GM10266 (cell line): ENCODE measurements around the gene SNAI1.
"Not testable (repeated sequence)": the region's sequence is repeated elsewhere in the genome, so short reads cannot be mapped to it uniquely, and the experiment has no call there.

Experiments used
- DNase-seq: peaks from one replicate; pipeline ENCODE4 v3.0.0; 2012; ENCODE audit errors: extremely low spot score
- TF ChIP-seq, protein P1 (sequence below): IDR thresholded peaks from 2 replicates; pipeline ENCODE4 v1.5.1; 2012; ENCODE audit warnings: mild to moderate bottlenecking, low read depth; ENCODE audit not compliant: control insufficient read depth, insufficient read depth; ENCODE audit errors: missing control alignments

SNAI1 gene

DNA sequence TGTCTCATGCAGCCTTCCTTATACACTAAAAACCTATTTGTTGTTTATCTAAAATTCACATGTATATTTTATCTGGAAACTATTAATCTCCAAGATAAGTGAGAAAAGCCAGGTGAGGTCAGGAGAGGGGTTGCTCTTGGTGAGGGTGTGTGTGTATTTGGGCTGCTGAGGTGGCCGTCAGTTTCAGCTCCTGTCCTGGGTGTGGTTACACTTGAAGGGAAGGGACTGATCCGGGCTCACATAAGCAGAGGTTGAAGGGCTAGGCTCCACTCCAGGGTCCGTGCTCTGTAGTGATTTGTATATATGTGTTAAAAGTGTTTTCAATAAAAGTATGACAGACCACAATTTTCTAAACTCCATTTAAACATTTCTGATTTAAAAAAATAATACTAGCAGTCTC lies 13.5 kb upstream of the SNAI1 start:
- DNase-seq: no peak
- TF ChIP-seq, protein P1, sequence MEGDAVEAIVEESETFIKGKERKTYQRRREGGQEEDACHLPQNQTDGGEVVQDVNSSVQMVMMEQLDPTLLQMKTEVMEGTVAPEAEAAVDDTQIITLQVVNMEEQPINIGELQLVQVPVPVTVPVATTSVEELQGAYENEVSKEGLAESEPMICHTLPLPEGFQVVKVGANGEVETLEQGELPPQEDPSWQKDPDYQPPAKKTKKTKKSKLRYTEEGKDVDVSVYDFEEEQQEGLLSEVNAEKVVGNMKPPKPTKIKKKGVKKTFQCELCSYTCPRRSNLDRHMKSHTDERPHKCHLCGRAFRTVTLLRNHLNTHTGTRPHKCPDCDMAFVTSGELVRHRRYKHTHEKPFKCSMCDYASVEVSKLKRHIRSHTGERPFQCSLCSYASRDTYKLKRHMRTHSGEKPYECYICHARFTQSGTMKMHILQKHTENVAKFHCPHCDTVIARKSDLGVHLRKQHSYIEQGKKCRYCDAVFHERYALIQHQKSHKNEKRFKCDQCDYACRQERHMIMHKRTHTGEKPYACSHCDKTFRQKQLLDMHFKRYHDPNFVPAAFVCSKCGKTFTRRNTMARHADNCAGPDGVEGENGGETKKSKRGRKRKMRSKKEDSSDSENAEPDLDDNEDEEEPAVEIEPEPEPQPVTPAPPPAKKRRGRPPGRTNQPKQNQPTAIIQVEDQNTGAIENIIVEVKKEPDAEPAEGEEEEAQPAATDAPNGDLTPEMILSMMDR: no peak

- no peak for DNase-seq
- TF ChIP-seq, protein P1: no peak
Measured at GRCh38 chr20:49969946-49970345, 12.8 kb upstream of the SNAI1 start.

DNA sequence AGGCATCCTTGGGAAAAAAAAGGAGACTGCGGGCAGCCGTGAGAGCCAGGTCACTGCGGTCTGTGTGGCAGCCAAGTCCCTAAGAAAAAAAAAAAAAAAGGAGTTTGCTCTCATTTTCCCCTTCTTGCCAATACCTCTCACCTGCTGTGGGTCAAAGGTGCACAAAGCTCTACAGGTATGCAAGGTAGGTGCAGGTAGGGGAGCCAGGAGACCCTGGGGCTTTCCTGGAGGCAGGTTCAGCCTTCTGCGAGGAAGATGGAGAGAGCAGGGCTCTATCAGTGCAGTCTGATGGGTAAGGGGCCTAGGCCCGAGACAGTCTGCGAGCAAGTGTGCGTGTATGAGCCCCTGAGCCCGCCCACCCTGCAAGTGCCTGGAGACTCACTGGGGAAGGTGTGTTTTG lies 12.3 kb upstream of the SNAI1 start:
- DNase-seq: no peak
- TF ChIP-seq, protein P1: no peak

GRCh38 chr20:49973981-49974380 lies 8.8 kb upstream of the SNAI1 start:
- no peak for DNase-seq
- TF ChIP-seq, protein P1: no peak

DNA sequence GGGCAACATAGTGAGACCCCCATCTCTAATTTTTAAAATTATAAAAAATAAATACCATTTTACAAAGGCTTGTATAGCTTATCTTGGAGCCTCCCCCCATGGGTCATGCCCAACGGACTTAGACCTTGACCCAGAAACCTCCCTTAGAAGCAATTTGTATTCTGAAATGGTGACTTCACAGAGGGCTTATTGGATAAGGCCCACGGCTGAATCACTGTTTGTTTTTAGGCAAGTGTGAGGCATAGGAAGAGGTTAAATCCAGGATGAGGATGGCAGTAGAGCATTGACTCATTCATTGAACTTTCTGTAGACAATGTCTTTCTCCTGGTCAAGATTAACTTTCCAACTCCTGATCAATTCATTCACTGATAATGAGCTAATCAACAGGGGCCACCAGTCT lies 6.2 kb upstream of the SNAI1 start:
- no peak for DNase-seq
- TF ChIP-seq, protein P1: no peak

DNA sequence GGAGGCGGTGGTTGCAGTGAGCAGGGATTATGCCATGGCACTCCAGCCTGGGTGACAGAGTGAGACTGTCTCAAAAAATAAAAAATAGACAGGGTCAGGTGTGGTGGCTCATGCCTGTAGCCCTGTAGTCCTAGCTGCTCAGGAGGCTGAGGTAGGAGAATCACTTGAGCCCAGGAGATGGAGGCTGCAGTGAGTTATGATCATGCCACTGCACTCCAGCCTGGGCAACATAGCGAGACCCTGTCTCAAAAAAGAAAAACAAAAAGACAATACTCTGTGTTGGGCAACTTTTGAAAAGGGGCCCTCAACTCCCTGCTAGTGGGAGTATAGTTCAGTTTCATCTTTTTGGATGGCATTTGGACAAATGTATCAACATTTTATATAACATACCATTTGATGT lies 5.0 kb upstream of the SNAI1 start:
- not testable (repeated sequence) for DNase-seq

- no peak for DNase-seq
- TF ChIP-seq, protein P1: no peak
Measured at GRCh38 chr20:49978685-49979029, 4.1 kb upstream of the SNAI1 start.

- DNase-seq: peak; percentile 82
- TF ChIP-seq, protein P1: peak; percentile 98
Measured at GRCh38 chr20:49979030-49979832, 3.5 kb upstream of the SNAI1 start.
